Measurements from ENCODE around the gene PYHIN1.

GRCh38 chr1:159008744-159009188 is 77.4 kb downstream of the PYHIN1 start:
- TF ChIP-seq CTCF (IDR thresholded peaks at IDR 0.05; ENCODE audit: low read length) (no peak), EZH2 (IDR thresholded peaks at IDR 0.05; ENCODE audit: borderline replicate concordance, low read length) (no peak)

Data from OCI-LY1 (cell line).